GM19463 (cell line): ENCODE measurements around the gene SPATA17.

Experiments used
- ATAC-seq: cut with Tn5 transposase; IDR thresholded peaks from one replicate; pipeline ENCODE4 v1.9.1; 2021; ENCODE audit warnings: mild to moderate bottlenecking, moderate library complexity; ENCODE audit not compliant: unreplicated experiment

SPATA17 gene

GRCh38 chr1:217907504-217907903, 276.4 kb downstream of the SPATA17 start:
- no peak for ATAC-seq

- no peak for ATAC-seq
Measured at GRCh38 chr1:217910203-217910602, 279.1 kb downstream of the SPATA17 start.

- ATAC-seq, result no peak
Measured at GRCh38 chr1:217910791-217911320, 279.7 kb downstream of the SPATA17 start.

DNA sequence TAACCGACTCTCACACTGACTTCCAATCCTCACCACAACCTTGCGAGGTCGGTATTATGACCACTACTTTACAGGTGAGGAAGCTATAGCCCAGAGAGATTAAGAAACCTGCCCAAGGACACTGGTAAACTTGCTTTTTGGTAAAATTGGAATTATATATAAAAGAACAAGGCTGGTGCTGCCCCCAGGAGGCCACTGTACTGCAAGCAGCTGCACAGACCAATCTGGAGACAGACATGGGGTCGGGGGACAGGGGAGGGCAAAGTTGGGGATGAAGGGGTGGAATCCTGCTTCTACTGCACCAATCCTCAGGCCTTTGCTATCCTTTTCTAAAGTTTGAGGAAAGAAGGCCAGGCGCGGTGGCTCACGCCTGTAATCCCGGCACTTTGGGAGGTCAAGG, 280.8 kb downstream of the SPATA17 start:
- ATAC-seq, result no peak

DNA sequence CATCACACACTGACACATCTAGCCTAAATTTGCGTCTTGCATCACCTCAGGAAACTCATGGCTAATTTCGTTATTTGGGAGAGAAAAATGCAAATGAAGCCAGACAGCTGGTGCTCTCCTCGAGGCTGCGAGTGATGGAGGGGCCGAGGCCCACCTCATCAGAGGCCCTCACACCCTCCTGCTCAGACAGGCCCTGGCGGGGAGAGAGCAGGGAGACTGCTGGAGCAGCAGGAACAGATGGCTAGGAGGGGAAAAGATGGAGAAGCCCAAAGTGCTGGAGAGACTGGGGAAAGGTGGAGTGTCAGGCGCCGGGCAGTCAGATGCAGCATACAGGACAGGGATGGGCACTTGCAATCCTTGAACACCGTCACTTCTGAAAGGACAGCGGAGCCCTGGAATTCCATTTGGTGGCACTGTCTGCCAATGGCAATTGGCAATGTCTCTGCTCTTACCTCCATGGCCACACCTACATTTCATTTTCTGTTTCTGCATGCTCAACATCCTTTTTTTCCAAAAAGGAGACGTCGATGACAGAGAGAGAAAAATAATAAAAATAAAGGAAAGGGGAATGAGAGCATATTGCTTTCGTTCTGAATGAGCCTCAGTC, 286.2 kb downstream of the SPATA17 start:
- ATAC-seq, result no peak

- no peak for ATAC-seq
Measured at GRCh38 chr1:217919683-217920388, 288.7 kb downstream of the SPATA17 start.
